NCI-H2227 (cell line): ENCODE measurements around the gene LPCAT3.

Experiments
- DNase-seq: peaks from one replicate; lab custom pipeline; 2025; ENCODE audit not compliant: unreplicated experiment; lab: John Stamatoyannopoulos, UW

Gene LPCAT3

GRCh38 chr12:7001921-7002591 lies 16.2 kb downstream of the LPCAT3 start:
- DNase-seq = no peak

- no peak for DNase-seq
Measured at GRCh38 chr12:6998715-6999451, 19.4 kb downstream of the LPCAT3 start.

- DNase-seq = no peak
Measured at GRCh38 chr12:6996040-6996441, 22.2 kb downstream of the LPCAT3 start.

- DNase-seq = no peak
Measured at GRCh38 chr12:6987956-6988553, 30.2 kb downstream of the LPCAT3 start.

- DNase-seq = no peak
Measured at GRCh38 chr12:6982532-6982931, 35.7 kb downstream of the LPCAT3 start.

- DNase-seq = no peak
Measured at GRCh38 chr12:6981152-6982052, 36.9 kb downstream of the LPCAT3 start.

GRCh38 chr12:6980740-6981139 lies 37.5 kb downstream of the LPCAT3 start:
- DNase-seq = no peak

GRCh38 chr12:6980075-6980474 lies 38.2 kb downstream of the LPCAT3 start:
- no peak for DNase-seq

- DNase-seq = no peak
Measured at GRCh38 chr12:6979453-6979852, 38.8 kb downstream of the LPCAT3 start.

GRCh38 chr12:6979021-6979420 lies 39.3 kb downstream of the LPCAT3 start:
- no peak for DNase-seq

GRCh38 chr12:6978611-6979011 lies 39.7 kb downstream of the LPCAT3 start:
- DNase-seq = no peak

- DNase-seq = no peak
Measured at GRCh38 chr12:6978188-6978587, 40.1 kb downstream of the LPCAT3 start.

- no peak for DNase-seq
Measured at GRCh38 chr12:6977653-6978052, 40.6 kb downstream of the LPCAT3 start.

GRCh38 chr12:6975297-6976032 lies 42.8 kb downstream of the LPCAT3 start:
- no peak for DNase-seq

- no peak for DNase-seq
Measured at GRCh38 chr12:6974180-6974579, 44.1 kb downstream of the LPCAT3 start.

- no peak for DNase-seq
Measured at GRCh38 chr12:6970096-6970527, 48.2 kb downstream of the LPCAT3 start.

GRCh38 chr12:6968426-6968825 lies 49.9 kb downstream of the LPCAT3 start:
- DNase-seq = no peak

- DNase-seq = no peak
Measured at GRCh38 chr12:6967651-6968100, 50.6 kb downstream of the LPCAT3 start.

GRCh38 chr12:6966351-6966750 lies 51.9 kb downstream of the LPCAT3 start:
- DNase-seq = no peak

- DNase-seq = no peak
Measured at GRCh38 chr12:6965714-6966113, 52.6 kb downstream of the LPCAT3 start.
